HL-60 (cell line): ENCODE data around the gene RTTN.

Experiments used
- DNase-seq, 2 experiments: peaks; one replicate each; pipeline ENCODE4 v3.0.0-alpha.2; 2010 to 2020; ENCODE audit warnings: low read depth in 1 of 2, low spot score in 1 of 2
- H3K27ac ChIP-seq: fragments of 250-450 bp; sonication (Bioruptor Pico); replicated peaks from 2 replicates; pipeline ENCODE4 v1.5.1; 2020; ENCODE audit warnings: mild to moderate bottlenecking, moderate library complexity
- H3K27me3 ChIP-seq: fragments of 250-450 bp; sonication (Bioruptor Pico); 2 replicates; pipeline ENCODE4 v1.5.1; 2021; ENCODE audit warnings: mild to moderate bottlenecking, moderate library complexity; ENCODE audit not compliant: insufficient read depth, poor library complexity, severe bottlenecking
- H3K4me3 ChIP-seq: replicated peaks from 2 replicates; pipeline ENCODE4 v1.5.1; 2011; ENCODE audit warnings: mild to moderate bottlenecking, control low read depth, low read length; ENCODE audit not compliant: insufficient read depth
- CTCF ChIP-seq: IDR thresholded peaks from one replicate; pipeline ENCODE4 v1.5.1; 2011; ENCODE audit warnings: low read length, control low read depth, inconsistent platforms; ENCODE audit not compliant: insufficient read depth
- GABPA ChIP-seq: IDR thresholded peaks from 2 replicates; pipeline ENCODE4 v1.6.1; 2012; ENCODE audit warnings: low read depth
- POLR2AphosphoS5 ChIP-seq: IDR thresholded peaks from 2 replicates; pipeline ENCODE4 v1.6.1; 2012; ENCODE audit warnings: low read depth
- REST ChIP-seq: IDR thresholded peaks from 2 replicates; pipeline ENCODE4 v1.6.1; 2012; ENCODE audit warnings: low read depth; ENCODE audit not compliant: insufficient replicate concordance
- SPI1 ChIP-seq: IDR thresholded peaks from 2 replicates; pipeline ENCODE4 v1.6.1; 2012; ENCODE audit warnings: low read depth, mild to moderate bottlenecking, borderline replicate concordance

RTTN gene

GRCh38 chr18:70005580-70005979 lies 199.9 kb downstream of the RTTN start:
- no peak overlapping the region for H3K4me3 ChIP-seq
- TF ChIP-seq GABPA = no peak
- TF ChIP-seq SPI1 = no peak
- TF ChIP-seq REST = no peak
- no peak for TF ChIP-seq POLR2AphosphoS5
- TF ChIP-seq CTCF = no peak
- no peak for DNase-seq
- no peaks in the 10 kb centered on the region for H3K27me3 ChIP-seq
- H3K27ac ChIP-seq = no peak overlapping the region

DNA sequence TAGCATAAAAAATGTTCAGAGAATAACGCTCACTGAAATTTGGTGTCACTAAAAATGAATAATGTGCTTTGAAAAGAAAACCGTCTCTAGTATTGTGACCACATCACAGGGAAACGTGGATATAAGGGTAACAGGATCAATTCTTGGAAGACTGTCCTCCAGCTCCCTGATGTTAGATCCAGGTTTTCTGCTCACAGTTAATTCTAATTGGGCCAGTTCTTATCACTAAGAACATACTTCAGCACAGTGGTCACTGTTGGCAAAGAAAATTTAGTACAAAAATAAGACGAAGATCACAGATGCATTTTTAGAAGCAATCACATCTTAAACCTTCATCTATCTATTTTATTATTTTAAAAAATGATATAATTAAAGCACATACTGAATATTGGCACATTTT lies 200.8 kb downstream of the RTTN start:
- no peak for TF ChIP-seq CTCF
- no peak for TF ChIP-seq SPI1
- TF ChIP-seq GABPA = no peak
- no peak for TF ChIP-seq POLR2AphosphoS5
- TF ChIP-seq REST = no peak
- DNase-seq = no peak
- no peak overlapping the region for H3K27ac ChIP-seq
- H3K27me3 ChIP-seq = no peaks in the 10 kb centered on the region
- H3K4me3 ChIP-seq = no peak overlapping the region

- no peaks in the 10 kb centered on the region for H3K27me3 ChIP-seq
- DNase-seq = no peak
- no peak for TF ChIP-seq POLR2AphosphoS5
- TF ChIP-seq REST = no peak
- TF ChIP-seq SPI1 = no peak
- TF ChIP-seq CTCF = no peak
- no peak for TF ChIP-seq GABPA
- H3K4me3 ChIP-seq = no peak overlapping the region
- H3K27ac ChIP-seq = no peak overlapping the region
Observed at GRCh38 chr18:69999656-70000055, 205.8 kb downstream of the RTTN start.
